WERI-Rb-1 (cell line): ENCODE measurements around the gene AHRR.
"Not testable (repeated sequence)": the region's sequence is repeated elsewhere in the genome, so short reads cannot be mapped to it uniquely, and the experiment has no call there.

Experiments used
- DNase-seq: peaks from one replicate; pipeline ENCODE4 v3.0.0-alpha.2; 2020
- H3K27ac ChIP-seq: fragments of 250-450 bp; sonication (Bioruptor Pico); 2 replicates; pipeline ENCODE4 v1.5.1; 2020; ENCODE audit warnings: mild to moderate bottlenecking, moderate library complexity
- H3K27me3 ChIP-seq: fragments of 250-450 bp; sonication (Bioruptor Pico); 2 replicates; pipeline ENCODE4 v1.5.1; 2021; ENCODE audit warnings: mild to moderate bottlenecking, low read depth, moderate library complexity; ENCODE audit not compliant: insufficient read depth, severe bottlenecking
- H3K36me3 ChIP-seq: fragments of 250-450 bp; sonication (Bioruptor Pico); 2 replicates; pipeline ENCODE4 v1.5.1; 2020; ENCODE audit warnings: mild to moderate bottlenecking, moderate library complexity
- H3K4me3 ChIP-seq: 2 replicates; pipeline ENCODE4 v1.5.1; 2011; ENCODE audit warnings: low read depth, mild to moderate bottlenecking, control low read depth, low read length
- H3K9me3 ChIP-seq: fragments of 250-450 bp; sonication (Bioruptor Pico); 2 replicates; pipeline ENCODE4 v1.5.1; 2021; ENCODE audit warnings: mild to moderate bottlenecking, moderate library complexity; ENCODE audit not compliant: severe bottlenecking
- TF ChIP-seq, protein P1 (sequence below): IDR thresholded peaks from 2 replicates; pipeline ENCODE4 v1.5.1; 2011; ENCODE audit warnings: low read depth, mild to moderate bottlenecking, control low read depth, inconsistent platforms, low read length

The AHRR gene

DNA sequence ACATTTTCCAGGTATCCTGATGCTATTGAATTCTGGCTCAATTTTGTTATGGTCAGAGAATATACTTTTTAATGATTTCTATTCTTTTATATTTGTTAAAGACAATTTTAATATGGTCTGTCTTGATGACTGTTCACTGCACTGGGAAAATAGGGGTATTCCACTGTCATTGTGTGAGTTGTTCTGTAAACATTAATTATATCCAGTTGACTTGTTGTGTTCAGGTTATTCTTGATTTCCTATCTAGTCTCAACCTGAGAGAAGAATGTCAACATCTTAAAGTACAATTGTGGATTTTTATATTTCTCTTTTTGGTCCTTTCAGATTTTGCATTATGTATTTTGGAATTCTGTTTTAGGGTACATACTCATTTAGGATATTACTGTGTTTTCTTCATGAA is 61.6 kb downstream of the AHRR start:
- Histone ChIP-seq H3K27ac (no peak overlapping the region), H3K9me3 (peaks cover 14% of the 10 kb centered on the region), H3K36me3 (no peaks in the 10 kb centered on the region), H3K27me3 (no peaks in the 10 kb centered on the region), H3K4me3 (no peak overlapping the region)
- DNase-seq: no peak
- TF ChIP-seq, protein P1, sequence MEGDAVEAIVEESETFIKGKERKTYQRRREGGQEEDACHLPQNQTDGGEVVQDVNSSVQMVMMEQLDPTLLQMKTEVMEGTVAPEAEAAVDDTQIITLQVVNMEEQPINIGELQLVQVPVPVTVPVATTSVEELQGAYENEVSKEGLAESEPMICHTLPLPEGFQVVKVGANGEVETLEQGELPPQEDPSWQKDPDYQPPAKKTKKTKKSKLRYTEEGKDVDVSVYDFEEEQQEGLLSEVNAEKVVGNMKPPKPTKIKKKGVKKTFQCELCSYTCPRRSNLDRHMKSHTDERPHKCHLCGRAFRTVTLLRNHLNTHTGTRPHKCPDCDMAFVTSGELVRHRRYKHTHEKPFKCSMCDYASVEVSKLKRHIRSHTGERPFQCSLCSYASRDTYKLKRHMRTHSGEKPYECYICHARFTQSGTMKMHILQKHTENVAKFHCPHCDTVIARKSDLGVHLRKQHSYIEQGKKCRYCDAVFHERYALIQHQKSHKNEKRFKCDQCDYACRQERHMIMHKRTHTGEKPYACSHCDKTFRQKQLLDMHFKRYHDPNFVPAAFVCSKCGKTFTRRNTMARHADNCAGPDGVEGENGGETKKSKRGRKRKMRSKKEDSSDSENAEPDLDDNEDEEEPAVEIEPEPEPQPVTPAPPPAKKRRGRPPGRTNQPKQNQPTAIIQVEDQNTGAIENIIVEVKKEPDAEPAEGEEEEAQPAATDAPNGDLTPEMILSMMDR: no peak

DNA sequence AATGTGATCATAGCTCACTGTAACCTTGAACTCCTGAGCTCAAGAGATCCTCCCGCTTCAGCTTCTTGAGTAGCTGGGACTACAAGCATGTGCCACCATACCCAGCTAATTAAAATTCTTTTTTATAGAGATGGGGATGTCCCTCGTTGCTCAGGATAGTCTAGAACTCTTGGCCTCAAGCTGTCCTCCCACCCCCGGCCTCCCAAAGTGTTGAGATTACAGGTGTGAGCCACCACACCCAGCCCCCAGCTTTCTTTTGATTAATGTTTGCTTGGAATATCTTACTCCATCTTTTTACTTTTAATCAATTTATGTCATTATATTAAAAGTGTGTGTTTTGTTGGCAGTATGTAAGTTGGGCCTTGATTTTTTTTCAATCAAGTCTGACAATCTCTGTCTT is 62.1 kb downstream of the AHRR start:
- peaks cover 14% of the 10 kb centered on the region for H3K9me3 ChIP-seq
- H3K27me3 ChIP-seq: no peaks in the 10 kb centered on the region
- H3K4me3 ChIP-seq: no peak overlapping the region
- DNase-seq: no peak
- TF ChIP-seq, protein P1: no peak
- H3K36me3 ChIP-seq: no peaks in the 10 kb centered on the region
- H3K27ac ChIP-seq: no peak overlapping the region

DNA sequence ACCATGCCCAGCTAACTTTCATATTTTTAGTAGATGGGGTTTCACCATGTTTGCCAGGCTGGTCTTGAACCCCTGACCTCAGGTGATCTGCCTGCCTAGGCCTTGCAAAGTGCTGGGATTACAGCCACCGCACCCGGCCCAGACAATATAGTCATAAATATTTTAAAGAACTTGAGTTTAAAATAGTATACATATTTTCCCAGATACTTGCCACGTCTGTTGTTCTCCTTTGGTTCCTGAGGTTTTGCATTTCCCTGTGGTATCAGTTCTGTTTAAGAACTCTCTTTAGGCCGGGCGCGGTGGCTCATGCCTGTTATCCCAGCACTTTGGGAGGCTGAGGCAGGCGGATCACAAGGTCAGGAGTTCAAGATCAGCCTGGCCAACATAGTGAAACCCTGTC is 63.1 kb downstream of the AHRR start:
- not testable (repeated sequence) for H3K27ac ChIP-seq, DNase-seq, H3K36me3 ChIP-seq, H3K4me3 ChIP-seq, H3K27me3 ChIP-seq
- peaks cover 14% of the 10 kb centered on the region for H3K9me3 ChIP-seq

DNA sequence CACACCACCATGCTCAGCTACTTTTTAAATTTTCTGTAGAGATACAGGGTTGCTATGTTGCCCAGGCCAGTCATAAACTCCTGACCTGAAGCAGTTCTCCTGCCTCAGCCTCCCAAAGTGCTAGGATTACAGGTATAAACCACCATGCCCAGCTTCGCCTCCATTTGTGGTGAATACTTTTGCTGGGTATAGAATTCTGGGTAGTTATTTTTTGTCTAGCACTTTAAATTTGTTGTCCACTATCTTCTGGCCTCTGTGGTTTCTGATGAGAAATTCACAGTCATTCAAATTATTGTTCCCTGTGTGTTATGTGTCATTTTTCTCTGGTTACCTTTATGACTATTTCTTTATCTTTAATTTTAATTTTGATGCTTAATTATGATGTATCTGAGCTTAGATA is 63.8 kb downstream of the AHRR start:
- TF ChIP-seq, protein P1: no peak
- H3K36me3 ChIP-seq: no peaks in the 10 kb centered on the region
- H3K27ac ChIP-seq: no peak overlapping the region
- no peak overlapping the region for H3K4me3 ChIP-seq
- H3K9me3 ChIP-seq: peaks cover 14% of the 10 kb centered on the region
- no peaks in the 10 kb centered on the region for H3K27me3 ChIP-seq
- no peak for DNase-seq

DNA sequence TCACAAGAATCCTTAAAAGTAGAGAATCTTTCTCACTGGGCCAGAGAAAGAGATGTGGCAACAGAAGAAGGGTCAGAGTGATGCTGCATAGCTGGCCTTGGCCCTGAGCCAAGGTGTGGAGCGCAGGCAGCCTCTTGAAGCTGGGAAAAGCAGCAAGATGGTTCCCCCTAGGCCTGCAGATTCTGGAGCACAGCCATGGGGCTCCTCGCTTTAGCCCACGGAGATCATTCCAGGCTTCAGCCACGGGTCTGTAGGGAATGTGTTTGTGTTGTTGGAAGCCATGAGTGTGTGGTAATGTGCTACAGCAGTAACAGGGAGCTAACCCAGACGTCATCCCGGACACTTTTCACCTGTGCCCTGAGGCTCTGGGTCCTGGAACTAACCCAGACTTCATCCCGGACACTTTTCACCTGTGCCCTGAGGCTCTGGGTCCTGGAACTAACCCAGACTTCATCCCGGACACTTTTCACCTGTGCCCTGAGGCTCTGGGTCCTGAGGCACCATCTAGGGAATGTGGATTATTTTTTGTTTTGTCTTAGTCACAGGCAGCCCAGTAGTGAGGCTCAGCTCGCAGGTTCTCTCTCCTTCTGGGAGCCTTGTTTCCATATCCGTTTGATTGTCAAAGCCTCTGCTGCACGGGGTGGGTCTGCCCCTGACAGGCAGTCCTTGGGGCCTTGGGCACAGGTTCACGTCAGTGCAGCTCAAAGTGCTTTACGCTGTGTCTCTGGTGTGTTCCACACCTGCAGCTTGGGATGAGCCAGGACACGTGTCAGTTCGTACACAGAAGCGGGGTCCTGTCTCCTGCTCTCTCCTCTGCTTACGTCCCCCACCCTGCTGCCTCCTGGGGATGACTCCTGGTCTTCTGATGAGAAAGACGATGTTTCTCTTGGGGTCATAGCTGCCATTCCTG is 65.2 kb downstream of the AHRR start:
- H3K4me3 ChIP-seq: no peak overlapping the region
- DNase-seq: no peak
- H3K36me3 ChIP-seq: no peaks in the 10 kb centered on the region
- peaks cover 12% of the 10 kb centered on the region for H3K9me3 ChIP-seq
- TF ChIP-seq, protein P1: no peak
- no peak overlapping the region for H3K27ac ChIP-seq
- H3K27me3 ChIP-seq: no peaks in the 10 kb centered on the region

DNA sequence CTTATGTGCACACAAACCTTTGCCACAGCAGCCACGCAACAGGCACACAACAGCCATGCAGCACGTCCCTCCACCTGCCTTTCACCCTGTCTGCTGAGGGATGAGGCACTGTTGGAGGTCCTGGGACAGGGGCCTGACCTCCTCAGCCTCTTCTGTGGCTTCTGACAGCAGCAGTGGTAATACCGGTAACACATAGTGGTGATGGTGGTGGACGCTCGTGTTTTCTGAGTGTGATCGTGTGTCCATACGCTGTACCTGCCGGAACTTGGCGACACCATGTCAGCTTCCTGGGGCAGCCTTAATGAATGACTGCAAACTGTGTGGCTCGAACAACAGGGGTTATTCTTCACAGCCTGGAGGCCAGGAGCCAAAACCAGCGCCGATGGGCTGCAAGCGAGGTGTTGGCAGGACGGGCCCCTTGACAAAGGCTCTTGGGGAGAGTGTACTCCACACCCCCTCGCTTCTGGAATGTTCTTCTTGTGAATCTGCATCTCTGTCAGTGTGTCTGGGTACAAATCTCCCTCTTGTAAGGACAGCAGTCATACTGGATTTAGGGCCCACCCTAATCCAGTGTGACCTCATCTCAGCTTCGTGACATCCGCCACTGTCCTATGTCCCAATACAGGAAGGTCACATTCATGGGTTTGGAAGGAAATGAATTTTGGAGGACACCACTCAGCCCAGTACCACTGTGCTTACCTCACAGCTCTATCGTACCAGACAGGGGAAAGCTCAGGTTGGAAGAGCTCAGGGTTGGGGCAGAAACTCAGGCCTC is 66.2 kb downstream of the AHRR start:
- peaks cover 6% of the 10 kb centered on the region for H3K9me3 ChIP-seq

More for the DNA sequence above, 66.2 kb downstream of the AHRR start:
- no peak overlapping the region for H3K27ac ChIP-seq
- H3K4me3 ChIP-seq: no peak overlapping the region
- no peak for DNase-seq
- TF ChIP-seq, protein P1: no peak
- H3K27me3 ChIP-seq: no peaks in the 10 kb centered on the region
- H3K36me3 ChIP-seq: no peaks in the 10 kb centered on the region
